GM12878 (cell line): ENCODE results near the gene IL1RL2. TPM values are rescaled to one million over a fixed set of nuclear protein-coding genes. Genes with fewer than 3 reads are reported as not detected.

Experiments
- ATAC-seq: fragments of 200-7000 bp; cut with Tn5 transposase; 3 replicates; pipeline ENCODE4 v1.9.1; 2020; ENCODE audit warnings: mild to moderate bottlenecking, moderate library complexity
- BruUV-seq: library from RNA; stranded (reverse); fragments of 400-500 nt; replicated peaks from 2 replicates; lab custom pipeline; 2021; lab: Mats Ljungman, UMichigan
- CTCF ChIA-PET: fragments of 300-600 bp; sonication (Branson Sonifier 250); formaldehyde crosslinking; extraction: SDS; loops from one replicate; lab custom pipeline; 2021; ENCODE audit warnings: inconsistent platforms; lab: Yijun Ruan, JAX
- POLR2A ChIA-PET: fragments of 350-600 bp; formaldehyde crosslinking; extraction: SDS; loops from one replicate; lab custom pipeline; 2021; ENCODE audit warnings: inconsistent platforms; lab: Charles Lee
- RAD21 ChIA-PET: fragments of 300-600 bp; sonication (Branson Sonifier 250); formaldehyde crosslinking; loops from one replicate; lab custom pipeline; 2023; ENCODE audit warnings: antibody characterized with exemption; ENCODE audit not compliant: unreplicated experiment; lab: Charles Lee
- SMC1A ChIA-PET: fragments of 300-600 bp; sonication (Branson Sonifier 250); formaldehyde crosslinking; loops from one replicate; lab custom pipeline; 2023; ENCODE audit not compliant: unreplicated experiment, uncharacterized antibody; lab: Charles Lee
- DNase-seq: peaks from one replicate; pipeline ENCODE4 v3.0.0-alpha.2; 2011; ENCODE audit warnings: low read depth, low spot score
- FAIRE-seq: peaks from 3 replicates; lab custom pipeline; 2011; peaks lifted over from hg19 to GRCh38; lab: Jason Lieb, UNC
- H2AFZ ChIP-seq: 2 replicates; pipeline ENCODE4 v1.6.0; 2011; ENCODE audit warnings: low read depth, low read length, control low read depth; ENCODE audit not compliant: control insufficient read depth
- H3K27ac ChIP-seq: 2 replicates; pipeline ENCODE4 v1.5.1; 2011; ENCODE audit warnings: control low read depth; ENCODE audit not compliant: control insufficient read depth, insufficient read depth
- H3K27me3 ChIP-seq, 2 experiments: replicated peaks in 1 of 2; 2 replicates each; pipeline versions ENCODE4 v1.6.0 to v1.6.1; 2011; ENCODE audit warnings: low read length in 1 of 2; ENCODE audit not compliant: control insufficient read depth in 2 of 2, insufficient read depth in 2 of 2
- H3K36me3 ChIP-seq, 2 experiments: 2 replicates each; pipeline ENCODE4 v1.5.1; 2011; ENCODE audit warnings: low read length in 1 of 2; ENCODE audit not compliant: control insufficient read depth in 2 of 2, insufficient read depth in 2 of 2
- H3K4me1 ChIP-seq: 2 replicates; pipeline ENCODE4 v1.6.1; 2011; ENCODE audit warnings: mild to moderate bottlenecking, low read length, moderate library complexity, mixed read lengths; ENCODE audit not compliant: control insufficient read depth, insufficient read depth
- H3K4me2 ChIP-seq: 2 replicates; pipeline ENCODE4 v1.6.0; 2011; ENCODE audit warnings: control low read depth; ENCODE audit not compliant: control insufficient read depth, insufficient read depth
- H3K4me3 ChIP-seq: fragments of 200-600 bp; sonication (generic); 2 replicates; pipeline ENCODE4 v1.5.1; 2016
- H3K79me2 ChIP-seq: 2 replicates; pipeline ENCODE4 v1.6.0; 2011; ENCODE audit warnings: low read length; ENCODE audit not compliant: control insufficient read depth, insufficient read depth
- H3K9ac ChIP-seq: 2 replicates; pipeline ENCODE4 v1.8.0; 2011; ENCODE audit warnings: low read length, control low read depth, mixed read lengths; ENCODE audit not compliant: control insufficient read depth, insufficient read depth
- H3K9me3 ChIP-seq: replicated peaks from 3 replicates; pipeline ENCODE4 v1.5.1; 2011; ENCODE audit warnings: mild to moderate bottlenecking, low read length; ENCODE audit not compliant: control insufficient read depth, insufficient read depth
- H4K20me1 ChIP-seq: 2 replicates; pipeline ENCODE4 v1.6.0; 2011; ENCODE audit not compliant: control insufficient read depth, insufficient read depth
- MTA3 ChIP-seq: IDR thresholded peaks from 2 replicates; pipeline ENCODE4 v1.6.1; 2012; ENCODE audit warnings: low read length, inconsistent platforms, borderline replicate concordance
- NR2C2 ChIP-seq: IDR thresholded peaks from 2 replicates; pipeline ENCODE4 v1.6.1; 2011; ENCODE audit warnings: borderline replicate concordance, low read depth; ENCODE audit not compliant: control insufficient read depth, insufficient read length
- NR2F1 ChIP-seq: fragments of 450-650 bp; conservative IDR thresholded peaks from 2 replicates; pipeline ENCODE4 v1.6.1; 2017; ENCODE audit warnings: mild to moderate bottlenecking
- RCOR1 ChIP-seq: conservative IDR thresholded peaks from 2 replicates; pipeline ENCODE4 v1.6.1; 2012; ENCODE audit warnings: low read depth, low read length, improper control_type of control experiment
- SREBF2 ChIP-seq: IDR thresholded peaks from 2 replicates; pipeline ENCODE4 v1.6.1; 2012; ENCODE audit warnings: mild to moderate bottlenecking, low read length
- ZNF592 ChIP-seq: fragments of 450-650 bp; IDR thresholded peaks from 2 replicates; pipeline ENCODE4 v1.6.1; 2017; ENCODE audit warnings: mild to moderate bottlenecking, moderate library complexity
- WGBS: methylation state at CpG from one replicate; pipeline ENCODE4 v1.1.6; 2016; ENCODE audit warnings: low lambda C conversion rate; ENCODE audit not compliant: insufficient replicate concordance, insufficient coverage; ENCODE audit errors: missing lambda C conversion rate; 5-methylcytosine and 5-hydroxymethylcytosine counted together
- in situ Hi-C: fragments of 300-500 bp; cut with MboI; formaldehyde crosslinking; loops from 9 replicates; pipeline ENCODE4 v1.14.3; 2018; ENCODE audit warnings: mixed read lengths
- intact Hi-C: fragments of 100-400 bp; cut with micrococcal nuclease; formaldehyde crosslinking; loops from one replicate; pipeline ENCODE4 v1.14.2; 2022; ENCODE audit not compliant: unreplicated experiment
- polyA plus RNA-seq, 11 experiments: library from polyadenylated mRNA; depleted of rRNA in 4 of 11; unstranded in 6 of 11; stranded (reverse) in 5 of 11; fragments of >200 nt; fragmentation: Nextera tagmentation in 4 of 11; fragmentation: Illumina TruSeq in 1 of 11; extraction: Ambion mirVana in 4 of 11; extraction: Trizol in 1 of 11; gene quantifications; 1 replicate in 1 of 11; 2 replicates in 10 of 11; pipeline versions ENCODE4 v1.2.1 to v1.2.3, GENCODE V29; 2011 to 2016; ENCODE audit warnings: inconsistent platforms in 2 of 11, missing spikeins in 2 of 11, low read depth in 1 of 11
- total RNA-seq, 4 experiments: library from RNA; depleted of rRNA in 3 of 4; stranded (reverse); fragments of >200 nt in 3 of 4; fragmentation: Illumina TruSeq in 1 of 4; extraction: Trizol in 1 of 4; gene quantifications; 2 replicates each; pipeline versions ENCODE4 v1.2.1 to v1.2.3, GENCODE V29; 2013 to 2021
- TF ChIP-seq, protein P1 (sequence below): fragments of 450-650 bp; IDR thresholded peaks from 2 replicates; pipeline ENCODE4 v1.6.1; 2017; ENCODE audit warnings: mild to moderate bottlenecking
- TF ChIP-seq, protein P2 (sequence below): IDR thresholded peaks from 2 replicates; pipeline ENCODE4 v1.6.1; 2012; ENCODE audit warnings: improper control_type of control experiment, low read depth, low read length; ENCODE audit not compliant: insufficient replicate concordance
- TF ChIP-seq, protein P3 (sequence below), 3 experiments: IDR thresholded peaks in 2 of 3; conservative IDR thresholded peaks in 1 of 3; 2 replicates each; pipeline ENCODE4 v1.5.1; 2011; ENCODE audit warnings: low read depth in 3 of 3, low read length in 3 of 3, mild to moderate bottlenecking in 3 of 3, control low read depth in 2 of 3, moderate library complexity in 2 of 3, inconsistent platforms in 1 of 3, mixed read lengths in 1 of 3; ENCODE audit not compliant: control insufficient read depth in 2 of 3, insufficient read depth in 1 of 3; ENCODE audit errors: extremely low read depth in 1 of 3

Gene IL1RL2
- total and polyA plus RNA-seq, 10 of the 15 experiments (the other 5 are each of a cell fraction or from before 2014, with no cell fraction given) = not detected

DNA sequence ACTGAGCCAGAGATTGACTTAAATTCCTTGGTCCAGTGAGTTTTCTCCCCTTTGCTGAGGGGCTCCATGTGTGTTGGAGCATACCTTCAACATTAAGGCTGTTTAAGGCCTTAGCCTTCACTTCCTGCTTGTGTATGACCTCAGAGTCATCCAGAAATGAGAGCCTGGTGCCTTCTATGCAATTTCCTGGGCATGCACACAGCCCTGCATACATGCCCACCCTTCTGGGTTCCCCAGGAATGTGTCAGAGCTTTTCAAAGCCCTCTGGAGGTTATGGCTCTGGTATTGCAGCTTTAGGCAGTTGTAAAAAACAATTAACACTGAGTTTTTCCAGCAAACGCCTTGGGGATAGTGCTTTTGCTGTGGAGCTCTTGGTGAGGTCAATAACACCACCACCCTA, 27.5 kb upstream of the IL1RL2 start:
- no peak overlapping the region for H3K4me2 ChIP-seq
- H3K9me3 ChIP-seq = no peaks in the 10 kb centered on the region; the same call in 2 of the 3 replicates
- H3K4me3 ChIP-seq = no peak overlapping the region
- 0% methylated on average over 1 of the region's 1 CpG for WGBS
- CTCF ChIA-PET = interaction anchor here (0.7 to 1.2 kb wide), 2 partner anchors 71 to 275 kb away, joined by 3 read pairs; no protein-coding TSS in a partner anchor
- H3K27me3 ChIP-seq = no peaks in the 10 kb centered on the region
- DNase-seq = no peak
- FAIRE-seq = no peak
- ATAC-seq = peak; percentile 26
- H3K36me3 ChIP-seq = no peaks in the 10 kb centered on the region
- no peaks in the 10 kb centered on the region for H3K4me1 ChIP-seq
- RAD21 ChIA-PET = interaction anchor here (0.6 kb wide), 1 partner anchor 55 kb away, joined by 3 read pairs; no protein-coding TSS in a partner anchor
- H3K79me2 ChIP-seq = no peaks in the 10 kb centered on the region
- POLR2A ChIA-PET = no interaction called here
- TSS peak; percentile 10 for BruUV-seq
- no peaks in the 10 kb centered on the region for H4K20me1 ChIP-seq
- no peak overlapping the region for H3K9ac ChIP-seq
- H3K27ac ChIP-seq = no peak overlapping the region
- SMC1A ChIA-PET = interaction anchor here (1.1 to 1.6 kb wide), 5 partner anchors 11 to 133 kb away, joined by 3 to 7 read pairs (median 4); no protein-coding TSS in a partner anchor
- intact Hi-C loops (no loop called here), in situ Hi-C loops (no loop called here)
- no peak overlapping the region for H2AFZ ChIP-seq
- no peak for TF ChIP-seq MTA3
- TF ChIP-seq, protein P1, sequence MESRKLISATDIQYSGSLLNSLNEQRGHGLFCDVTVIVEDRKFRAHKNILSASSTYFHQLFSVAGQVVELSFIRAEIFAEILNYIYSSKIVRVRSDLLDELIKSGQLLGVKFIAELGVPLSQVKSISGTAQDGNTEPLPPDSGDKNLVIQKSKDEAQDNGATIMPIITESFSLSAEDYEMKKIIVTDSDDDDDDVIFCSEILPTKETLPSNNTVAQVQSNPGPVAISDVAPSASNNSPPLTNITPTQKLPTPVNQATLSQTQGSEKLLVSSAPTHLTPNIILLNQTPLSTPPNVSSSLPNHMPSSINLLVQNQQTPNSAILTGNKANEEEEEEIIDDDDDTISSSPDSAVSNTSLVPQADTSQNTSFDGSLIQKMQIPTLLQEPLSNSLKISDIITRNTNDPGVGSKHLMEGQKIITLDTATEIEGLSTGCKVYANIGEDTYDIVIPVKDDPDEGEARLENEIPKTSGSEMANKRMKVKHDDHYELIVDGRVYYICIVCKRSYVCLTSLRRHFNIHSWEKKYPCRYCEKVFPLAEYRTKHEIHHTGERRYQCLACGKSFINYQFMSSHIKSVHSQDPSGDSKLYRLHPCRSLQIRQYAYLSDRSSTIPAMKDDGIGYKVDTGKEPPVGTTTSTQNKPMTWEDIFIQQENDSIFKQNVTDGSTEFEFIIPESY = no peak
- no peak for TF ChIP-seq ZNF592
- TF ChIP-seq, protein P2, sequence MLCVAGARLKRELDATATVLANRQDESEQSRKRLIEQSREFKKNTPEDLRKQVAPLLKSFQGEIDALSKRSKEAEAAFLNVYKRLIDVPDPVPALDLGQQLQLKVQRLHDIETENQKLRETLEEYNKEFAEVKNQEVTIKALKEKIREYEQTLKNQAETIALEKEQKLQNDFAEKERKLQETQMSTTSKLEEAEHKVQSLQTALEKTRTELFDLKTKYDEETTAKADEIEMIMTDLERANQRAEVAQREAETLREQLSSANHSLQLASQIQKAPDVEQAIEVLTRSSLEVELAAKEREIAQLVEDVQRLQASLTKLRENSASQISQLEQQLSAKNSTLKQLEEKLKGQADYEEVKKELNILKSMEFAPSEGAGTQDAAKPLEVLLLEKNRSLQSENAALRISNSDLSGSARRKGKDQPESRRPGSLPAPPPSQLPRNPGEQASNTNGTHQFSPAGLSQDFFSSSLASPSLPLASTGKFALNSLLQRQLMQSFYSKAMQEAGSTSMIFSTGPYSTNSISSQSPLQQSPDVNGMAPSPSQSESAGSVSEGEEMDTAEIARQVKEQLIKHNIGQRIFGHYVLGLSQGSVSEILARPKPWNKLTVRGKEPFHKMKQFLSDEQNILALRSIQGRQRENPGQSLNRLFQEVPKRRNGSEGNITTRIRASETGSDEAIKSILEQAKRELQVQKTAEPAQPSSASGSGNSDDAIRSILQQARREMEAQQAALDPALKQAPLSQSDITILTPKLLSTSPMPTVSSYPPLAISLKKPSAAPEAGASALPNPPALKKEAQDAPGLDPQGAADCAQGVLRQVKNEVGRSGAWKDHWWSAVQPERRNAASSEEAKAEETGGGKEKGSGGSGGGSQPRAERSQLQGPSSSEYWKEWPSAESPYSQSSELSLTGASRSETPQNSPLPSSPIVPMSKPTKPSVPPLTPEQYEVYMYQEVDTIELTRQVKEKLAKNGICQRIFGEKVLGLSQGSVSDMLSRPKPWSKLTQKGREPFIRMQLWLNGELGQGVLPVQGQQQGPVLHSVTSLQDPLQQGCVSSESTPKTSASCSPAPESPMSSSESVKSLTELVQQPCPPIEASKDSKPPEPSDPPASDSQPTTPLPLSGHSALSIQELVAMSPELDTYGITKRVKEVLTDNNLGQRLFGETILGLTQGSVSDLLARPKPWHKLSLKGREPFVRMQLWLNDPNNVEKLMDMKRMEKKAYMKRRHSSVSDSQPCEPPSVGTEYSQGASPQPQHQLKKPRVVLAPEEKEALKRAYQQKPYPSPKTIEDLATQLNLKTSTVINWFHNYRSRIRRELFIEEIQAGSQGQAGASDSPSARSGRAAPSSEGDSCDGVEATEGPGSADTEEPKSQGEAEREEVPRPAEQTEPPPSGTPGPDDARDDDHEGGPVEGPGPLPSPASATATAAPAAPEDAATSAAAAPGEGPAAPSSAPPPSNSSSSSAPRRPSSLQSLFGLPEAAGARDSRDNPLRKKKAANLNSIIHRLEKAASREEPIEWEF = no peak
- TF ChIP-seq NR2C2 = no peak
- TF ChIP-seq RCOR1 = no peak
- TF ChIP-seq, protein P3, sequence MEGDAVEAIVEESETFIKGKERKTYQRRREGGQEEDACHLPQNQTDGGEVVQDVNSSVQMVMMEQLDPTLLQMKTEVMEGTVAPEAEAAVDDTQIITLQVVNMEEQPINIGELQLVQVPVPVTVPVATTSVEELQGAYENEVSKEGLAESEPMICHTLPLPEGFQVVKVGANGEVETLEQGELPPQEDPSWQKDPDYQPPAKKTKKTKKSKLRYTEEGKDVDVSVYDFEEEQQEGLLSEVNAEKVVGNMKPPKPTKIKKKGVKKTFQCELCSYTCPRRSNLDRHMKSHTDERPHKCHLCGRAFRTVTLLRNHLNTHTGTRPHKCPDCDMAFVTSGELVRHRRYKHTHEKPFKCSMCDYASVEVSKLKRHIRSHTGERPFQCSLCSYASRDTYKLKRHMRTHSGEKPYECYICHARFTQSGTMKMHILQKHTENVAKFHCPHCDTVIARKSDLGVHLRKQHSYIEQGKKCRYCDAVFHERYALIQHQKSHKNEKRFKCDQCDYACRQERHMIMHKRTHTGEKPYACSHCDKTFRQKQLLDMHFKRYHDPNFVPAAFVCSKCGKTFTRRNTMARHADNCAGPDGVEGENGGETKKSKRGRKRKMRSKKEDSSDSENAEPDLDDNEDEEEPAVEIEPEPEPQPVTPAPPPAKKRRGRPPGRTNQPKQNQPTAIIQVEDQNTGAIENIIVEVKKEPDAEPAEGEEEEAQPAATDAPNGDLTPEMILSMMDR (IDR thresholded peaks at IDR 0.05 in 2 of 3, conservative IDR thresholded peaks at IDR 0.05 in 1 of 3; ENCODE audit: control insufficient read depth in 2 of 3, extremely low read depth in 1 of 3, insufficient read depth in 1 of 3, low read depth in 3 of 3, low read length in 3 of 3) = no peak
- no peak for TF ChIP-seq NR2F1
- no peak for TF ChIP-seq SREBF2
